ENCODE measurements around the gene HSD11B2. TPM values are rescaled to one million over a fixed set of nuclear protein-coding genes. Genes with fewer than 3 reads are reported as not detected.

Gene HSD11B2
- total and polyA plus RNA-seq, 2 of the 4 experiments (the other 2 are of a cell fraction): 0.26 TPM; not detected in 1

DNA sequence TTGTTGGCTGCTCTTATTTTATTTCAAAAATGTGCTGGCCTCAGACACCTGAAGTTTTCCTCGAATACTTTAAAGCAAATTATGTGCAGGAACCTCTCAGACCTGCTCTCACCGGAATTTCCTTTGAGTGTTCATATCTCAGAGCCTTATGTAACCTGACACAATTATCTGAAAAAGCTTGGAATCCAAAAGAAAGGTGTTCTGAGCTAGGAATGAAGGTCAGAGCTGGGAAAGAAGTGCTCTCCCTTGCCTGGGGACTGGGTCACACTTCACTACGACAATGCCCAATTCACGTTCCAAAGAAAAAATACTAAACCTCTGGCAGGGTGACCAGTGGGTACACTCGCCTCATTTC, 6.7 kb upstream of the HSD11B2 start:
- no peaks in the 10 kb centered on the region for H3K79me1 ChIP-seq (ENCODE audit: low read depth in 1 of 2, low read length in 2 of 2)
- H2AK5ac ChIP-seq (ENCODE audit: low read depth, low read length): no peak overlapping the region
- no peaks in the 10 kb centered on the region for H3K9me3 ChIP-seq (ENCODE audit: control insufficient read depth, insufficient read depth, low read length)
- H4K91ac ChIP-seq (ENCODE audit: insufficient read depth, low read depth, low read length): no peak overlapping the region
- no peak overlapping the region for H3K9ac ChIP-seq (ENCODE audit: low read depth, low read length)
- no peak overlapping the region for H3K14ac ChIP-seq (replicated peaks; ENCODE audit: low read depth, low read length)
- H3K4me3 ChIP-seq (ENCODE audit: insufficient read depth, low read depth, low read length): no peak overlapping the region
- H3K9me1 ChIP-seq (ENCODE audit: insufficient read depth, low read length): 0 out of 2 replicates have a peak, but pooled peaks cover under 1% of the 10 kb centered on the region
- no peaks in the 10 kb centered on the region; the same call in 1 of the 2 replicates for H3K4me1 ChIP-seq (ENCODE audit: control insufficient read depth, insufficient read depth, low read length)
- no peak overlapping the region for H3K56ac ChIP-seq (ENCODE audit: extremely low read depth, insufficient read depth, low read length)
- TF ChIP-seq MXI1 (IDR thresholded peaks at IDR 0.05; ENCODE audit: borderline replicate concordance, low read depth, low read length): no peak
- no peak for TF ChIP-seq POLR2A (IDR thresholded peaks at IDR 0.05; ENCODE audit: low read depth, low read length)
- TF ChIP-seq CHD1 (IDR thresholded peaks at IDR 0.05; ENCODE audit: low read depth, low read length): no peak
- DNase-seq (no peak), ATAC-seq (ENCODE audit: low read depth) (no peak)
- H2BK120ac ChIP-seq (ENCODE audit: low read depth, low read length): no peak overlapping the region
- H2BK5ac ChIP-seq (ENCODE audit: low read depth, low read length, poor library complexity, severe bottlenecking): no peak overlapping the region
- CTCF ChIA-PET: interaction anchor here (0.8 kb wide), 1 partner anchor 9 kb away, joined by 3 read pairs; no protein-coding TSS in a partner anchor
- no peak overlapping the region for H3K18ac ChIP-seq (ENCODE audit: low read depth, low read length)
- H3K27ac ChIP-seq (ENCODE audit: insufficient read depth, low read length): no peak overlapping the region
- no TSS peak for BruUV-seq (replicated peaks)
- no peak overlapping the region for H3K23ac ChIP-seq (ENCODE audit: low read depth, low read length)
- H4K8ac ChIP-seq (ENCODE audit: low read depth in 2 of 2, low read length in 2 of 2): no peak overlapping the region
- POLR2A ChIA-PET (ENCODE audit: unreplicated experiment): no interaction called here
- H2BK20ac ChIP-seq (ENCODE audit: low read depth, low read length): no peak overlapping the region
- no peak overlapping the region for H3K4ac ChIP-seq (ENCODE audit: low read depth, low read length)
- in situ Hi-C loops (cut with MboI; ENCODE audit: low sequenced_read_pairs): no loop called here
- H2BK15ac ChIP-seq (ENCODE audit: low read depth, low read length): no peak overlapping the region
- peaks cover 41% of the 10 kb centered on the region for H3K27me3 ChIP-seq (ENCODE audit: control insufficient read depth, insufficient read depth, low read length)
- no peaks in the 10 kb centered on the region for H3K36me3 ChIP-seq (ENCODE audit: control insufficient read depth, insufficient read depth, low read length)
- H2AK9ac ChIP-seq (replicated peaks; ENCODE audit: low read depth, low read length, poor library complexity): no peak overlapping the region
- H3K4me2 ChIP-seq (ENCODE audit: low read depth, low read length): no peak overlapping the region
- dilution Hi-C loops (cut with HindIII; ENCODE audit: low sequenced_read_pairs, unreplicated experiment): no loop called here
- no peak overlapping the region for H2AFZ ChIP-seq (replicated peaks; ENCODE audit: low read length, poor library complexity)
- H4K5ac ChIP-seq (ENCODE audit: low read depth, low read length): no peak overlapping the region
- peaks cover 4% of the 10 kb centered on the region; the same call in 1 of the 2 replicates for H4K20me1 ChIP-seq (ENCODE audit: insufficient read depth, low read length)
- no CpG with 5 or more reads among the region's 5 CpGs for WGBS, 2 experiments (ENCODE audit: extremely low coverage in 2 of 2, insufficient read length in 1 of 2)
- intact Hi-C loops (cut with micrococcal nuclease): no loop called here

Measured in IMR-90 (cell line).